ENCODE data around the gene CAV2.

DNA sequence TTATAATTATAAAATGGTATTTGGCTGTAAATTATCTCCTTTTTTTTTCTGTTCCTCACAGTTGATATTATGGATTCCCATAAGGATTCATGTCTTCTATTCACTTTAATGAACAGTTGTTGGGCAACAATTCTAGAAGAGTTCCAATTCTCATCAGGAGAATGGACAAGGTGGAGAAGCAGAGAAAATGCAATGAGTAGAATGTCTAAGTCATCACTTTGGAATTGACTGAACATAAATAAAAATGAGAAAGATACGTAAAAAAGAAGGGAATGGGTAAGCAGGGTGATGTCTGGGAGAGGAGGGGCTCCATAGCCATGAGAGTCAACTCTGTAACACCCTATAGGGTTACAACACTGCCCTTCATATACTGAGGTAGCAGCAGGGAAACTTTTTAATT is 1.8 kb upstream of the CAV2 start:
- TF ChIP-seq, protein P1, sequence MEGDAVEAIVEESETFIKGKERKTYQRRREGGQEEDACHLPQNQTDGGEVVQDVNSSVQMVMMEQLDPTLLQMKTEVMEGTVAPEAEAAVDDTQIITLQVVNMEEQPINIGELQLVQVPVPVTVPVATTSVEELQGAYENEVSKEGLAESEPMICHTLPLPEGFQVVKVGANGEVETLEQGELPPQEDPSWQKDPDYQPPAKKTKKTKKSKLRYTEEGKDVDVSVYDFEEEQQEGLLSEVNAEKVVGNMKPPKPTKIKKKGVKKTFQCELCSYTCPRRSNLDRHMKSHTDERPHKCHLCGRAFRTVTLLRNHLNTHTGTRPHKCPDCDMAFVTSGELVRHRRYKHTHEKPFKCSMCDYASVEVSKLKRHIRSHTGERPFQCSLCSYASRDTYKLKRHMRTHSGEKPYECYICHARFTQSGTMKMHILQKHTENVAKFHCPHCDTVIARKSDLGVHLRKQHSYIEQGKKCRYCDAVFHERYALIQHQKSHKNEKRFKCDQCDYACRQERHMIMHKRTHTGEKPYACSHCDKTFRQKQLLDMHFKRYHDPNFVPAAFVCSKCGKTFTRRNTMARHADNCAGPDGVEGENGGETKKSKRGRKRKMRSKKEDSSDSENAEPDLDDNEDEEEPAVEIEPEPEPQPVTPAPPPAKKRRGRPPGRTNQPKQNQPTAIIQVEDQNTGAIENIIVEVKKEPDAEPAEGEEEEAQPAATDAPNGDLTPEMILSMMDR (conservative IDR thresholded peaks at IDR 0.05; ENCODE audit: low read length), result no peak
- no peak for TF ChIP-seq EZH2phosphoT487 (IDR thresholded peaks at IDR 0.05; ENCODE audit: borderline replicate concordance, low read depth, low read length)
